T-cell (primary cell): Measurements from ENCODE around the gene HSPB8. TPM values are rescaled to one million over a fixed set of nuclear protein-coding genes. Genes with fewer than 3 reads are reported as not detected.

Source experiments
- ATAC-seq, 4 experiments: fragments of 200-7000 bp in 3 of 4; fragments of 150-1000 bp in 1 of 4; cut with Tn5 transposase; replicated peaks in 1 of 4; 1 replicate in 3 of 4; 2 replicates in 1 of 4; pipeline ENCODE4 v1.10.0; 2021; ENCODE audit warnings: moderate library complexity in 3 of 4, mild to moderate bottlenecking in 2 of 4, moderate number of reproducible peaks in 1 of 4
- CTCF ChIA-PET, 2 donors: fragments of 300-600 bp; sonication (Branson Sonifier 250); formaldehyde crosslinking; loops; one replicate each; lab custom pipeline; 2022; ENCODE audit warnings: antibody characterized with exemption in 2 of 2; lab: Charles Lee
- POLR2A ChIA-PET, 2 donors: fragments of 300-600 bp; sonication (Branson Sonifier 250); formaldehyde crosslinking; loops; one replicate each; lab custom pipeline; 2022; ENCODE audit warnings: antibody characterized with exemption in 2 of 2; lab: Charles Lee
- DNase-seq, 35 experiments: peaks; one replicate each; pipeline versions ENCODE4 v3.0.0 to v3.0.0-alpha.2; 2013 to 2023
- H3K27ac ChIP-seq: one replicate; pipeline ENCODE4 v1.5.1; 2013; ENCODE audit warnings: low read length
- H3K27me3 ChIP-seq, 2 experiments: replicated peaks in 1 of 2; 1 replicate in 1 of 2; 2 replicates in 1 of 2; pipeline versions ENCODE4 v1.6.1 to v1.7.0; 2013; ENCODE audit warnings: low read length in 1 of 2, mixed read lengths in 1 of 2; ENCODE audit not compliant: control insufficient read depth in 2 of 2, insufficient read depth in 2 of 2; ENCODE audit errors: extremely low read depth in 1 of 2
- H3K36me3 ChIP-seq, 2 donors: 1 replicate in 1 of 2; 2 replicates in 1 of 2; pipeline versions ENCODE4 v1.6.1 to v1.7.0; 2013; ENCODE audit warnings: low read length in 1 of 2; ENCODE audit not compliant: control insufficient read depth in 2 of 2, insufficient read depth in 1 of 2; ENCODE audit errors: extremely low read depth in 1 of 2
- H3K4me1 ChIP-seq, 2 experiments: 1 replicate in 1 of 2; 2 replicates in 1 of 2; pipeline versions ENCODE4 v1.6.1 to v1.7.0; 2013; ENCODE audit warnings: low read length in 2 of 2, mixed read lengths in 1 of 2; ENCODE audit not compliant: insufficient read depth in 2 of 2, control insufficient read depth in 1 of 2; ENCODE audit errors: extremely low read depth in 1 of 2
- H3K4me3 ChIP-seq, 2 donors: 1 replicate in 1 of 2; 2 replicates in 1 of 2; pipeline versions ENCODE4 v1.5.1 to v1.7.0; 2013; ENCODE audit warnings: mild to moderate bottlenecking in 2 of 2, low read length in 1 of 2, moderate library complexity in 1 of 2; ENCODE audit not compliant: control insufficient read depth in 1 of 2; ENCODE audit errors: extremely low read depth in 1 of 2
- H3K9me3 ChIP-seq: 2 replicates; pipeline ENCODE4 v1.7.0; 2013
- H3K27ac Mint-ChIP-seq, 2 donors: one replicate each; pipeline ENCODE4 v1.8.0; 2020 to 2021; ENCODE audit warnings: mild to moderate bottlenecking in 2 of 2, mixed read lengths in 2 of 2
- H3K27me3 Mint-ChIP-seq, 2 donors: one replicate each; pipeline ENCODE4 v1.8.0; 2021 to 2022; ENCODE audit warnings: mixed read lengths in 2 of 2
- H3K36me3 Mint-ChIP-seq: one replicate; pipeline ENCODE4 v1.8.0; 2021; ENCODE audit warnings: mixed read lengths
- H3K4me1 Mint-ChIP-seq, 3 donors: one replicate each; pipeline ENCODE4 v1.8.0; 2020 to 2022; ENCODE audit warnings: mixed read lengths in 3 of 3, mild to moderate bottlenecking in 1 of 3
- H3K4me3 Mint-ChIP-seq, 3 donors: one replicate each; pipeline ENCODE4 v1.8.0; 2020 to 2022; ENCODE audit warnings: mild to moderate bottlenecking in 3 of 3, mixed read lengths in 3 of 3, moderate library complexity in 3 of 3
- H3K9me3 Mint-ChIP-seq, 3 donors: one replicate each; pipeline ENCODE4 v1.8.0; 2020 to 2022; ENCODE audit warnings: mixed read lengths in 3 of 3
- WGBS: methylation state at CpG from one replicate; pipeline ENCODE4 v1.1.5; 2013; ENCODE audit warnings: missing lambda C conversion rate; ENCODE audit not compliant: insufficient coverage; 5-methylcytosine and 5-hydroxymethylcytosine counted together
- total RNA-seq, 35 experiments: library from RNA in 6 of 35; stranded (reverse) in 6 of 35; fragments of 120-200 nt in 1 of 35; gene quantifications; one replicate each; pipeline versions ENCODE4 v1.2.1 to v1.2.4 and lab custom pipeline; 2013 to 2026

Gene HSPB8
- total RNA-seq (under 1 TPM in 1 of 5 donors, not detected in 4; 0.18 TPM), total RNA-seq (lab: John Stamatoyannopoulos, UW) (0 to 0.05 (median 0) reads per million in 29 experiments)
- 0.09 TPM for total RNA-seq (2013)

GRCh38 chr12:119178544-119179334, at the start of gene HSPB8:
Gene HSPB8, plus strand, starts transcription at chr12:119178931. Its CDS starts 382 bp downstream, at chr12:119179313.
- Histone ChIP-seq H3K4me3 (no peak within 1 kb of the TSS), H3K36me3 (no peaks in the 10 kb centered on the region), H3K9me3 (no peaks in the 10 kb centered on the region), H3K4me1 (no peaks in the 10 kb centered on the region), H3K27ac (no peak within 1 kb of the TSS), H3K27me3 (peaks cover 2 to 27% of the 10 kb centered on the region in 2 experiments)
- peaks cover 9 to 16% of the 10 kb centered on the region in 2 donors for H3K27me3 Mint-ChIP-seq
- H3K36me3 Mint-ChIP-seq: no peaks in the 10 kb centered on the region
- no peaks in the 10 kb centered on the region for H3K4me1 Mint-ChIP-seq
- H3K9me3 Mint-ChIP-seq: no peaks in the 10 kb centered on the region
- DNase-seq (no peak), ATAC-seq (no peak)
- no peak within 1 kb of the TSS for H3K27ac Mint-ChIP-seq
- 20% methylated on average over 24 of the region's 33 CpGs for WGBS
- CTCF ChIA-PET: no interaction called here
- POLR2A ChIA-PET: no interaction called here
- H3K4me3 Mint-ChIP-seq: no peak within 1 kb of the TSS

- no peaks in the 10 kb centered on the region for H3K9me3 ChIP-seq
- Mint-ChIP-seq H3K27me3 (no peaks in the 10 kb centered on the region), H3K36me3 (no peaks in the 10 kb centered on the region), H3K4me1 (no peaks in the 10 kb centered on the region), H3K9me3 (peaks cover 0 to 20% (median 4%) of the 10 kb centered on the region in 3 donors), H3K27ac (no peak overlapping the region), H3K4me3 (no peak overlapping the region)
- CTCF ChIA-PET: no interaction called here
- no peaks in the 10 kb centered on the region for H3K4me1 ChIP-seq
- no peaks in the 10 kb centered on the region for H3K36me3 ChIP-seq
- 77% methylated on average over 3 of the region's 3 CpGs for WGBS
- POLR2A ChIA-PET: no interaction called here
- H3K4me3 ChIP-seq: no peak overlapping the region
- ATAC-seq (no peak), DNase-seq (no peak)
- H3K27ac ChIP-seq: no peak overlapping the region
- peaks cover 0 to 8% of the 10 kb centered on the region in 2 experiments for H3K27me3 ChIP-seq
Measured at GRCh38 chr12:119129827-119130434, 48.8 kb upstream of the HSPB8 start.

- no peak overlapping the region for H3K4me3 ChIP-seq
- H3K27ac ChIP-seq: no peak overlapping the region
- peaks cover 0 to 4% of the 10 kb centered on the region in 2 experiments for H3K27me3 ChIP-seq
- CTCF ChIA-PET: no interaction called here
- H3K4me3 Mint-ChIP-seq: no peak overlapping the region
- ATAC-seq (no peak), DNase-seq (no peak)
- POLR2A ChIA-PET: no interaction called here
- no peak overlapping the region for H3K27ac Mint-ChIP-seq
- 97% methylated on average over 8 of the region's 10 CpGs for WGBS
- H3K9me3 ChIP-seq: no peaks in the 10 kb centered on the region
- no peaks in the 10 kb centered on the region for H3K27me3 Mint-ChIP-seq
- H3K4me1 ChIP-seq: no peaks in the 10 kb centered on the region
- peaks cover 0 to 22% (median 6%) of the 10 kb centered on the region in 3 donors for H3K9me3 Mint-ChIP-seq
- no peaks in the 10 kb centered on the region for H3K4me1 Mint-ChIP-seq
- H3K36me3 ChIP-seq: no peaks in the 10 kb centered on the region
- no peaks in the 10 kb centered on the region for H3K36me3 Mint-ChIP-seq
Measured at GRCh38 chr12:119130523-119130922, 48.2 kb upstream of the HSPB8 start.

DNA sequence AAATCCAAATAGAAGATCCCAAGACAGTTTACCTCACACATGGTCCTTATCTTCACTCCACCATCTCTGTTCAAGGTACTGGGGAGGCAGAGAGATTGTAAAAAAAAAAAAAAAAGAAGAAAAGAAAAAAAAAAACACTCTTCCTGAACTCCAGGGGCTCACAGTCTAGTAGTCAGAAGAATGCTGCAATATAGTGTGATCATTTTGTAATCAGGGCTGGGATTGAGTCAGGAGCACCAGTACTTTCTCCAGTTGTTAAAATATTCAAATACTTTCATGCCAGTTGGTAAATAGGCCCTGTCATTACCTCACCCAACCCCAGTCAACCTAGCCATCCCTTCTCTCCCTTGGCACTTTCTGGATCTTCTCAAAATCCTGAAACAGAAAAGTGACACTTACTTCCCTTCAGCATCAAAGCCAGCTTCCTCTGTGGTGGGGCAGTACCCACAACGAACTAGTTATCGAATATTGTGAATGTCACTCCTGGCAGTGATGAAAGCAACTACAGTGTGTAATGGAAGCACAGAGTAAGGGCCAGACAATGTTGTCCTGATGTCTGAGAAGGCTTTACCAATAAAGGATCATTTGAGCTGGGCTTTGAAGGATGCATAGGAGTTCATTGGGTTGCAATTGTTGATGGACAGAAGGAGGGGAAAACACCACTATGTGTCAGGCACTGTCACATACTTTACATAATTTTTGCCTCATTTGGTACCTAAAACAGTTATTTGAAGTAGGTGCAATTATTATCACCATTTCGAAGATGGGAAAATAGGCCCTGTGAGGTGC, 44.3 kb upstream of the HSPB8 start:
- Histone ChIP-seq H3K4me1 (no peaks in the 10 kb centered on the region), H3K36me3 (no peaks in the 10 kb centered on the region), H3K27ac (no peak overlapping the region), H3K4me3 (no peak overlapping the region), H3K27me3 (no peaks in the 10 kb centered on the region), H3K9me3 (no peaks in the 10 kb centered on the region)
- DNase-seq: no peak
- Mint-ChIP-seq H3K27me3 (no peaks in the 10 kb centered on the region), H3K27ac (no peak overlapping the region), H3K9me3 (peaks cover 0 to 20% (median 8%) of the 10 kb centered on the region in 3 donors), H3K36me3 (no peaks in the 10 kb centered on the region), H3K4me3 (no peak overlapping the region), H3K4me1 (no peaks in the 10 kb centered on the region)
- no peak for ATAC-seq
- POLR2A ChIA-PET: no interaction called here
- CTCF ChIA-PET: no interaction called here
- 71% methylated on average over 1 of the region's 3 CpGs for whole genome bisulfite sequencing

- no peaks in the 10 kb centered on the region for H3K36me3 ChIP-seq
- H3K36me3 Mint-ChIP-seq: no peaks in the 10 kb centered on the region
- H3K27ac ChIP-seq: no peak overlapping the region
- ATAC-seq (no peak), DNase-seq (no peak)
- H3K4me3 Mint-ChIP-seq: no peak overlapping the region
- no peaks in the 10 kb centered on the region for H3K4me1 Mint-ChIP-seq
- no peak overlapping the region for H3K27ac Mint-ChIP-seq
- no peaks in the 10 kb centered on the region for H3K9me3 ChIP-seq
- POLR2A ChIA-PET: no interaction called here
- CTCF ChIA-PET: no interaction called here
- no peak overlapping the region for H3K4me3 ChIP-seq
- WGBS: no CpG with 5 or more reads among the region's 4 CpGs
- peaks cover 4 to 16% (median 6%) of the 10 kb centered on the region in 3 donors for H3K9me3 Mint-ChIP-seq
- H3K27me3 ChIP-seq: no peaks in the 10 kb centered on the region
- H3K4me1 ChIP-seq: no peaks in the 10 kb centered on the region
- peaks cover 0 to 4% of the 10 kb centered on the region in 2 donors for H3K27me3 Mint-ChIP-seq
Measured at GRCh38 chr12:119136811-119137410, 41.8 kb upstream of the HSPB8 start.

GRCh38 chr12:119139448-119139847, 39.3 kb upstream of the HSPB8 start:
- Mint-ChIP-seq H3K4me1 (no peaks in the 10 kb centered on the region), H3K36me3 (no peaks in the 10 kb centered on the region), H3K9me3 (peaks cover 4 to 12% (median 4%) of the 10 kb centered on the region in 3 donors), H3K27ac (no peak overlapping the region), H3K27me3 (peaks cover 4 to 17% of the 10 kb centered on the region in 2 donors), H3K4me3 (no peak overlapping the region)
- ChIA-PET POLR2A (no interaction called here), CTCF (no interaction called here)
- Histone ChIP-seq H3K27ac (no peak overlapping the region), H3K4me3 (no peak overlapping the region), H3K36me3 (no peaks in the 10 kb centered on the region), H3K27me3 (peaks cover 0 to 4% of the 10 kb centered on the region in 2 experiments), H3K9me3 (no peaks in the 10 kb centered on the region), H3K4me1 (no peaks in the 10 kb centered on the region)
- no peak for DNase-seq
- 65% methylated on average over 2 of the region's 2 CpGs for WGBS
- ATAC-seq: no peak
